CD14-positive monocyte (primary cell): ENCODE data around the gene PRAC2. TPM values are rescaled to one million over a fixed set of nuclear protein-coding genes. Genes with fewer than 3 reads are reported as not detected.

Source experiments
- DNase-seq, 3 donors: peaks; one replicate each; pipeline ENCODE4 v3.0.0-alpha.2; 2011 to 2022
- H2AFZ ChIP-seq: 2 replicates; pipeline ENCODE4 v1.6.0; 2012; ENCODE audit warnings: mild to moderate bottlenecking, low read depth, low read length, inconsistent platforms; ENCODE audit not compliant: insufficient read depth, poor library complexity, severe bottlenecking
- H3K27ac ChIP-seq, 2 donors: 1 replicate in 1 of 2; 2 replicates in 1 of 2; pipeline ENCODE4 v1.5.1; 2012 to 2013; ENCODE audit warnings: low read length in 2 of 2, control low read depth in 1 of 2, inconsistent platforms in 1 of 2, low read depth in 1 of 2, mild to moderate bottlenecking in 1 of 2
- H3K27me3 ChIP-seq, 2 donors: one replicate each; pipeline versions ENCODE4 v1.6.0 to v1.6.1; 2011 to 2013; ENCODE audit warnings: low read length in 2 of 2; ENCODE audit not compliant: control insufficient read depth in 2 of 2, insufficient read depth in 2 of 2
- H3K36me3 ChIP-seq, 2 donors: replicated peaks in 1 of 2; 1 replicate in 1 of 2; 2 replicates in 1 of 2; pipeline versions ENCODE4 v1.5.1 to v1.6.1; 2012 to 2013; ENCODE audit warnings: low read length in 2 of 2, control low read depth in 1 of 2, inconsistent platforms in 1 of 2, mild to moderate bottlenecking in 1 of 2; ENCODE audit not compliant: insufficient read depth in 2 of 2, control insufficient read depth in 1 of 2
- H3K4me1 ChIP-seq, 2 donors: 1 replicate in 1 of 2; 2 replicates in 1 of 2; pipeline versions ENCODE4 v1.5.1 to v1.6.1; 2012 to 2013; ENCODE audit warnings: low read length in 2 of 2, control low read depth in 1 of 2, inconsistent platforms in 1 of 2, mild to moderate bottlenecking in 1 of 2, moderate library complexity in 1 of 2; ENCODE audit not compliant: insufficient read depth in 2 of 2, control insufficient read depth in 1 of 2
- H3K4me2 ChIP-seq: replicated peaks from 2 replicates; pipeline ENCODE3; 2012; ENCODE audit warnings: low read length, moderate library complexity, mild to moderate bottlenecking; ENCODE audit not compliant: poor library complexity, severe bottlenecking; ENCODE audit errors: extremely low read depth
- H3K4me3 ChIP-seq, 3 experiments: fragments of 200-600 bp in 1 of 3; sonication (generic) in 1 of 3; replicated peaks in 1 of 3; 1 replicate in 2 of 3; 2 replicates in 1 of 3; pipeline ENCODE4 v1.5.1; 2011 to 2013; ENCODE audit warnings: low read length in 3 of 3, mild to moderate bottlenecking in 3 of 3, control low read depth in 2 of 3, low read depth in 2 of 3, inconsistent platforms in 1 of 3, moderate library complexity in 1 of 3
- H3K79me2 ChIP-seq: 2 replicates; pipeline ENCODE4 v1.6.0; 2012; ENCODE audit warnings: mild to moderate bottlenecking, control low read depth, inconsistent platforms, low read length, moderate library complexity; ENCODE audit not compliant: insufficient read depth
- H3K9ac ChIP-seq: 2 replicates; pipeline ENCODE4 v1.6.0; 2017; ENCODE audit warnings: low read length, mild to moderate bottlenecking; ENCODE audit not compliant: insufficient read depth, poor library complexity, severe bottlenecking
- H3K9me3 ChIP-seq, 2 donors: replicated peaks in 1 of 2; 1 replicate in 1 of 2; 2 replicates in 1 of 2; pipeline versions ENCODE4 v1.5.1 to v1.6.1; 2012 to 2013; ENCODE audit warnings: low read length in 2 of 2, control low read depth in 1 of 2; ENCODE audit not compliant: control insufficient read depth in 1 of 2, insufficient read depth in 1 of 2
- H4K20me1 ChIP-seq: 2 replicates; pipeline ENCODE4 v1.6.0; 2012; ENCODE audit warnings: mild to moderate bottlenecking, low read length, control low read depth, moderate library complexity; ENCODE audit not compliant: insufficient read depth
- H3K27ac Mint-ChIP-seq, 7 donors: one replicate each; pipeline ENCODE4 v1.8.0; 2020; ENCODE audit warnings: mild to moderate bottlenecking in 7 of 7, mixed read lengths in 7 of 7, moderate library complexity in 6 of 7, inconsistent platforms in 2 of 7
- H3K27me3 Mint-ChIP-seq, 3 donors: one replicate each; pipeline ENCODE4 v1.8.0; 2021 to 2022; ENCODE audit warnings: low read depth in 3 of 3, mild to moderate bottlenecking in 3 of 3, mixed read lengths in 3 of 3, moderate library complexity in 3 of 3, inconsistent platforms in 1 of 3
- H3K36me3 Mint-ChIP-seq, 2 donors: one replicate each; pipeline ENCODE4 v1.8.0; 2020; ENCODE audit warnings: mixed read lengths in 2 of 2, inconsistent platforms in 1 of 2, mild to moderate bottlenecking in 1 of 2
- H3K4me1 Mint-ChIP-seq: one replicate; pipeline ENCODE4 v1.8.0; 2020; ENCODE audit warnings: mild to moderate bottlenecking, mixed read lengths
- H3K4me3 Mint-ChIP-seq, 2 donors: one replicate each; pipeline ENCODE4 v1.8.0; 2020; ENCODE audit warnings: mild to moderate bottlenecking in 2 of 2, mixed read lengths in 2 of 2, moderate library complexity in 1 of 2
- H3K9me3 Mint-ChIP-seq, 7 donors: one replicate each; pipeline ENCODE4 v1.8.0; 2020 to 2022; ENCODE audit warnings: mixed read lengths in 7 of 7, mild to moderate bottlenecking in 6 of 7, moderate library complexity in 6 of 7, inconsistent platforms in 2 of 7
- CTCF ChIP-seq: fragments of 200-600 bp; IDR thresholded peaks from one replicate; pipeline ENCODE4 v1.8.0; 2022; ENCODE audit warnings: antibody characterized with exemption, mild to moderate bottlenecking
- WGBS: methylation state at CpG from one replicate; pipeline ENCODE4 v1.1.5; 2013; ENCODE audit warnings: missing lambda C conversion rate; ENCODE audit not compliant: insufficient coverage; 5-methylcytosine and 5-hydroxymethylcytosine counted together
- intact Hi-C, 2 donors: fragments of 100-400 bp; cut with micrococcal nuclease; formaldehyde crosslinking; loops; one replicate each; pipeline versions ENCODE4 v1.15.0 to v1.15.1; 2023
- polyA plus RNA-seq, 3 donors: library from polyadenylated mRNA; depleted of rRNA in 1 of 3; unstranded in 2 of 3; stranded (reverse) in 1 of 3; fragments of 300-500 nt in 2 of 3; fragments of >200 nt in 1 of 3; fragmentation: Illumina TruSeq in 2 of 3; gene quantifications; 1 replicate in 2 of 3; 2 replicates in 1 of 3; pipeline ENCODE4 v1.2.3, GENCODE V29; 2012 to 2021

The PRAC2 gene
- polyA plus RNA-seq, 3 donors, result not detected

- Histone ChIP-seq H4K20me1 (no peaks in the 10 kb centered on the region), H3K9me3 (peaks cover 0 to 60% of the 10 kb centered on the region in 2 donors), H3K9ac (no peak overlapping the region), H3K27ac (no peak overlapping the region), H3K36me3 (no peaks in the 10 kb centered on the region), H3K79me2 (no peaks in the 10 kb centered on the region), H3K4me2 (no peak overlapping the region), H3K4me1 (peaks cover 23 to 27% of the 10 kb centered on the region in 2 donors), H2AFZ (no peak overlapping the region), H3K4me3 (no peak overlapping the region), H3K27me3 (peaks cover 93 to 95% of the 10 kb centered on the region in 2 donors)
- Mint-ChIP-seq H3K9me3 (peaks cover 0 to 43% (median 13%) of the 10 kb centered on the region in 7 donors), H3K27me3 (peaks cover 93 to 96% (median 96%) of the 10 kb centered on the region in 3 donors), H3K27ac (no peak overlapping the region), H3K4me3 (peak overlapping the region in 1 of 2 donors; percentile 81), H3K4me1 (peaks cover 40% of the 10 kb centered on the region), H3K36me3 (peaks cover 0 to 16% of the 10 kb centered on the region in 2 donors)
- TF ChIP-seq CTCF, result no peak
- no peak for DNase-seq
- intact Hi-C loops, result no loop called here
- WGBS, result 8% methylated on average over 12 of the region's 13 CpGs
Observed at GRCh38 chr17:48751733-48752398, 28.9 kb downstream of the PRAC2 start.

DNA sequence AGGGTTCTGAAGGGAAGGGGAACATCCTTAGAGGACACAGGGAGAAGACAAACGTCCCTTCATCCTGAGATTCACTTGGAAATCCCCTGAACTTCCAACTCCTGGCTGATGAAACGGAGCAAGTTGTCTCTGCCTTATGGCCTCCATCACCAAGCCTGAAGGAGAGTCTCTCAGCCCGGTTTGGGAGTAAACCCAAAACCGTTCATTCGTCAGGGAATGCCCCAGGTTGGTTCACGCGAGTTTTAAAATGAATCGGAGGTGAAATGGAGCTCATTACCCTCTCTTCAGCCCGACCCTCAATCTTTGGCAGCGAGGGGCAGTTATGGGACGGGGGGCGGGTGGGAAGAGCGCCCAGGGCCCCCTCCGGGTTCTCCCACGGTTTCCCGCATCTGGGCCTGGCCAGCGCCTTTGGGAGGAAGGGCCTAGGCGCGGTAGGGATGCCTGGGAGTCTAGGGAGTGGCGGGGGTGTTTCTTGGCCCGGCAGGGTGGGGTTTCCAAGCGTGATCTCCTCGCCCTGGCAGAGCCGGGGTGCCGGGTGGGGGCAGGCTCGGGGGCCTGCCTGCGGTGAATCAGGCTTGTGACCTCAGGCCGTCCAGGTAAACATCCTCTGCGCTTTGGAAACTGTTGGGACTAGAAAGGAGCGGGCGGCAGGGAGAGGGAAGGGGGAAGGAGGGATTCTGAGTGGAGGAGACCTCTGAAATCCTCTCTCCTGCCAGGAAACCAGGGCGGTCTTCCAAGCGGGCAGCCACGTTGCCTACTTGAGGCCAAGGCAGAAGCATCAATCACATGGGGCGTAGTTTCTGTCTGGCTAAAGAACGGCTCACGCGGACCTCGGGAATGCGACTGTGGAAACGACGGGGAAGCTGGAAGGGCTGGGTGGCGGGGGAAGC, 29.7 kb downstream of the PRAC2 start:
- H3K27me3 ChIP-seq, result peaks cover 85 to 87% of the 10 kb centered on the region in 2 donors
- Mint-ChIP-seq H3K9me3 (peaks cover 0 to 37% (median 11%) of the 10 kb centered on the region in 7 donors), H3K36me3 (peaks cover 0 to 16% of the 10 kb centered on the region in 2 donors), H3K4me1 (peaks cover 43% of the 10 kb centered on the region), H3K4me3 (peak overlapping the region in 1 of 2 donors; percentile 81), H3K27me3 (peaks cover 85 to 93% (median 90%) of the 10 kb centered on the region in 3 donors), H3K27ac (no peak overlapping the region)
- H3K4me2 ChIP-seq, result no peak overlapping the region
- peaks cover 0 to 55% of the 10 kb centered on the region in 2 donors for H3K9me3 ChIP-seq
- no peak overlapping the region for H3K9ac ChIP-seq
- H4K20me1 ChIP-seq, result no peaks in the 10 kb centered on the region
- 10% methylated on average over 27 of the region's 43 CpGs for WGBS
- no peak overlapping the region for H3K4me3 ChIP-seq
- no peaks in the 10 kb centered on the region for H3K36me3 ChIP-seq
- H3K4me1 ChIP-seq, result peaks cover 31 to 34% of the 10 kb centered on the region in 2 donors
- intact Hi-C loops, result no loop called here
- H3K79me2 ChIP-seq, result no peaks in the 10 kb centered on the region
- no peak overlapping the region for H3K27ac ChIP-seq
- no peak for DNase-seq
- no peak for TF ChIP-seq CTCF
- no peak overlapping the region for H2AFZ ChIP-seq
